Sigmoid colon (tissue), 4 donors: ENCODE results near the gene C12orf75.

Source experiments
- EP300 ChIP-seq, 4 donors: sonication (generic); formaldehyde crosslinking; IDR thresholded peaks; one replicate each; pipeline ENCODE4 v1.6.1; 2017; ENCODE audit warnings: antibody characterized with exemption in 4 of 4
- POLR2A ChIP-seq, 2 donors: fragments of 450-650 bp; IDR thresholded peaks; one replicate each; pipeline ENCODE4 v1.6.1; 2016; ENCODE audit warnings: antibody characterized with exemption in 2 of 2, mild to moderate bottlenecking in 2 of 2, moderate library complexity in 2 of 2
- POLR2AphosphoS5 ChIP-seq, 4 donors: sonication (generic); formaldehyde crosslinking; IDR thresholded peaks; one replicate each; pipeline ENCODE4 v1.6.1; 2017; ENCODE audit warnings: antibody characterized with exemption in 4 of 4
- TF ChIP-seq, protein P1 (sequence below), 4 experiments: fragments of 450-650 bp in 3 of 4; fragments of 200-600 bp in 1 of 4; IDR thresholded peaks; one replicate each; pipeline ENCODE4 v1.5.1; 2016 to 2019; ENCODE audit warnings: antibody characterized with exemption in 4 of 4, mild to moderate bottlenecking in 3 of 4, moderate library complexity in 2 of 4

DNA sequence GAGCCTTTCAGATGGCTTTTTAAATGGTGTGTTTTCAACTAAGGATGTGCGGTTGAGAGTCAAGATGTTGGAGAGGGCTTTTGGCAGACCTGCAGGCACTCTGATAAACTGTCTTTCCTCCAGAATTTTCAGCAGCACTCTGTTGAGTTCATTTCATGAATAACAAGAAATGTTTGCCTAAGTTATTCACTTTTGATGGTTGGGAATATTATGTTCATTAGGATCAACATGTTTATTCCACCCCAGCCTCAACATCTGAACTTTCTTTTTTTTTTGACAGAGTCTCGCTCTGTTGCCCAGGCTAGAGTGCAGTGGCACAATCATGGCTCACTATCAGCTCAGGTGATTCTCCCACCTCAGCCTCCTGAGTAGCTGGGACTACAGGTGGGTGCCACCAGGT is 68.4 kb downstream of the C12orf75 start:
- TF ChIP-seq POLR2A (IDR thresholded peaks at IDR 0.05) (no peak), EP300 (IDR thresholded peaks at IDR 0.05) (no peak), POLR2AphosphoS5 (IDR thresholded peaks at IDR 0.05) (no peak)
- TF ChIP-seq, protein P1, sequence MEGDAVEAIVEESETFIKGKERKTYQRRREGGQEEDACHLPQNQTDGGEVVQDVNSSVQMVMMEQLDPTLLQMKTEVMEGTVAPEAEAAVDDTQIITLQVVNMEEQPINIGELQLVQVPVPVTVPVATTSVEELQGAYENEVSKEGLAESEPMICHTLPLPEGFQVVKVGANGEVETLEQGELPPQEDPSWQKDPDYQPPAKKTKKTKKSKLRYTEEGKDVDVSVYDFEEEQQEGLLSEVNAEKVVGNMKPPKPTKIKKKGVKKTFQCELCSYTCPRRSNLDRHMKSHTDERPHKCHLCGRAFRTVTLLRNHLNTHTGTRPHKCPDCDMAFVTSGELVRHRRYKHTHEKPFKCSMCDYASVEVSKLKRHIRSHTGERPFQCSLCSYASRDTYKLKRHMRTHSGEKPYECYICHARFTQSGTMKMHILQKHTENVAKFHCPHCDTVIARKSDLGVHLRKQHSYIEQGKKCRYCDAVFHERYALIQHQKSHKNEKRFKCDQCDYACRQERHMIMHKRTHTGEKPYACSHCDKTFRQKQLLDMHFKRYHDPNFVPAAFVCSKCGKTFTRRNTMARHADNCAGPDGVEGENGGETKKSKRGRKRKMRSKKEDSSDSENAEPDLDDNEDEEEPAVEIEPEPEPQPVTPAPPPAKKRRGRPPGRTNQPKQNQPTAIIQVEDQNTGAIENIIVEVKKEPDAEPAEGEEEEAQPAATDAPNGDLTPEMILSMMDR (IDR thresholded peaks at IDR 0.05), result no peak
